Activated CD8-positive, alpha-beta memory T cell treated with anti-CD3 and anti-CD28 coated beads, Interleukin-2, amount 50 U/mL, for 48 hours (primary cell): Measurements from ENCODE around the gene IDUA.
"Not testable (repeated sequence)": the region's sequence is repeated elsewhere in the genome, so short reads cannot be mapped to it uniquely, and the experiment has no call there.

ENCODE experiments used
- DNase-seq: peaks from one replicate; pipeline ENCODE4 v3.0.0-alpha.2; 2020

IDUA gene

DNA sequence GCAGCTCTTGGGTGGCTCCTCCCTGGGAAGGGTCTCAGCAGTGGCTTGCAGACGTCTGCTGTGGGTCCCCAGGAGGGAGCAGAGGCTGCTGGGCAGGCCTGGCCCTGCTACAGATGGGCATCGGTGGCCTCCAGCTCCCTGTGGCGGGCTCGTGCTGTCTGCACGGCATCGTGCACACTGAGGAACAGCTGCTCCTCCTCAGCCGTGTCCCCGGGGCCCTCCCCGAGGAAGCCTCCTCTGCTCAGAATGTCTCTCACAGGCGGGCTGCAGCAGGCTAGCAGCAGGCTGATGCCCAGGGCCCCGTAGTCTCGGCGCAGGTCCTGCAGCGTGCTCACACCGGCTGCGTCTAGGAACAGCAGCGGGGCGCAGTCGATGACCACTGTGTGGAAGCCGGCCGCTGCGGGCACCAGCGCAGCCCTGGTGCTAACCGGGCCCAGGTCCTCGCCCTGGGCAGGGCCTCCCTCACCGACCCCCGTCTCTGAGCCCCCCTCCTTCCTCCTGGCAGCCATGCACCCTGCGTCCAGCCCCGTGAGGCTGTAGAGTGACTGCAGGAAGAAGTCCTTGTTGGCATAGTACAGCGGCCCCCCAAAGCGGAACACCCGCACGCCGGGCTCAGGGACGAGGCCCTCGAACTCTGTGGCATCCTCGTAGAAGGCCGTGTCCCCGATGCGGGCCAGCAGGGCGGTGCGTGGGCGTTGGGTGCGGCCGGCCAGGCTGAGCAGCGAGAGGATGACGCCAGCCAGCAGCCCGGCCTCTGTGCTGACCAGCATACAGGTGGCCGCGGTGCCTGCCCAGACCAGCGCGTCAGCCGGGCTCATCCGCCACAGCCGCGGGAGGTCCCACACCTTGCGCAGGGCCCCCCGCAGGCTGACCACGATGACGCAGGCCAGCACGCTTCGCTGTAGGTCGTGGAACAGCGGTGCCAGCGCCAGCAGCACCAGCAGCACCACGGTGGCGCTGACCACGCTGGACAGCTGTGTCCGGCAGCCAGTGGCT is 2.2 kb downstream of the IDUA start:
- DNase-seq = no peak

DNA sequence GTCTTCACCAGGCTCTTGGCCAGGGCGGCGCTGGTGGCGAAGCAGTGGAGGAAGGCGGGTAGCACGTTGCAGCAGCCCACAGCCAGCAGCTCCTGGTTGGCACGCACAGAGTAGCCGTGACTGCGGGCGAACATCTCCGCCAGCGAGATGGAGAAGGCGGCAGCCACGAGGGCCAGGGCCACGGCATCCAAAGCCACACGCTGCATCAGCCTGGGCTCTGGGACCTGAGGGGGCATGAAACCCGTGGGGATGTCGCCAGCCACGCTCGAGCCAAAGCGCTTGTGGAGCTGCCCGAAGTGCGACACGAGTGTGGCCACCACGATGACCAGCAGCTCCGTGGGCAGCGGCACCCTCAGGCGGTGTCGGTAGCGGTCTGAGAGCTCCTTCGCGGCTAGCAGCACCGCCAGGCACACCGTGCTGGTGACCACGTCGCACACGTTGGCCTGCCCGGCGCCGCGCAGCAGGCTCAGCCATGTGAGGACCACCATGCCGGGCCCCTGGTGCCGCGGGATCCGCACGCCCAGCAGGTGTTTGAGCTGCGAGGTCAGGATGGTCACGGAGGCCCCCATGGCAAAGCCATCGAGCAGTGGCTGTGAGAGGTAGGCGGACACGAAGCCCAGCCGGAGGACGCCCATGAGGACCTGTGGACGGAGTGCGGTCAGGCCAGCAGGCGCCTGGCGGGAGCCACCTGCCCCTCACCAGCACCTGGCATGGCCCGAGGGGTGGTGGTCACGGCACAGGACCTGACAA is 3.1 kb downstream of the IDUA start:
- DNase-seq = no peak

DNA sequence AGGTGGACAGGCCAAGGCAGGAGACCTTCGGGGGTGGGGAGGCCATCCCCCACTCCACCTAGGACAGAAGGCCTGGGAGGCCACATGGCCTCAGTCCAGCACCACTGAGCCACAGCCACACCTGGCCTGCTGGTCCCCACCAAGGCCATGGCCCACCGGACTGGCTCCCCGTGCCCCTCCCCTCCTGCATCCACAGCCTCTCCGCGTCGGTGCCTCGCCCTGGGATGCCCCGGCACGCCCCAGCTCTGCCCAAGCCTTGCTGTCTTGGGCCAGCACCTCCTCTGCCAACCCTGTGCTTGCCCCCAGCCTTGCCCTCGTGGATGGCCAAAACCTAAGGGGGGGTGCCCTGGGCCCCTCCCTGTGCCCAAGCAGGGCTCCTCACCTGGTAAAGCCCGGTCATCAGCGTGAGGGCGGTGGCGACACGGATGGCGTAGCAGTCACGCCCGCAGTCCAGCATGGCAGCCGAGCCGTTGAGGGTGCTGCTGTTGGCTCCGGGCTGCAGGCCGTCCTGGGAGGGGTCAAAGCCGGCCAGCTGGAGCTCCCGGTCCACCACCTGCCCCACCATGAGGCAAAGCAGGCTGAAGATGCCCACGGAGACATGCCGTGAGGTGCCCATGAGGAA is 4.0 kb downstream of the IDUA start:
- no peak for DNase-seq

DNA sequence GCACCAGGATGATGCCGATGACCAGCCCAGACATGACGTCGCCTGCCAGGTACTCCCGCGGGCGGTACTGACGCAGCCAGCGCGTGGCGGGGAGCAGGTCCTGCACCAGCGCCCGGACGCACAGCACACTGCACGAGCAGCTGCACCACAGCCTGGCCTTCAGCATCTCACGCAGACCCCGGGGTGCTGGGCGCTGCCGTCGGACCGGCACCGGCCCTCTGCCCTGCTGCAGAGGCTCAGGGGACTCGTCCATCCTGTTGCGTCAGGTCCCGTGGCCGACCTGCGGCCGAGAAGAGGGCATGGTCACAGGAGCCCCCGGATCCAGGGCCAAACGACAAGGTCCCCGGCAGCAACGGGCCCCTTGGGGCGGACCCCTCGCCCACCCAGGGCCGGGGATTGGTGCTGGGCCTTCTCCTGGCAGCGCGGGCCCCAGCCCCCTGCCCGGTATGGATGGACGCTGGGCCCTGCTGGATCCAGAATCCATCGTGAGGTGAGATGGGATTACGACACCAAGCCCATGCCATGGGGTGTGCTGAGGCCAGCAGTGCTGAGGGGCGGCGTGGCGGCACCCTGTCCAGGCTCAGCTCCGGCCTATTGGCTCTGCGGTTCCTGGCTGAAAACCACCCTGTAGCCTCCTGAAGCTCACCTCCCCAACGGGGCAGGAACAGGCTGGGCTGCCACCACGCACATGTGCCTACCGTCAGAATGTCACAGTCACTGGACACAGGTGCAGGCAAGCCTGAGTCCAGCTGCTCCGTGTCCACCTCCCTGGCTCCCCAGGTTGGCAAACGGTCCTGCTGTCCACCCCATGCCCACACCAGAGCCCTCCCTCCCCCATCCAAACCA is 4.8 kb downstream of the IDUA start:
- DNase-seq = no peak

DNA sequence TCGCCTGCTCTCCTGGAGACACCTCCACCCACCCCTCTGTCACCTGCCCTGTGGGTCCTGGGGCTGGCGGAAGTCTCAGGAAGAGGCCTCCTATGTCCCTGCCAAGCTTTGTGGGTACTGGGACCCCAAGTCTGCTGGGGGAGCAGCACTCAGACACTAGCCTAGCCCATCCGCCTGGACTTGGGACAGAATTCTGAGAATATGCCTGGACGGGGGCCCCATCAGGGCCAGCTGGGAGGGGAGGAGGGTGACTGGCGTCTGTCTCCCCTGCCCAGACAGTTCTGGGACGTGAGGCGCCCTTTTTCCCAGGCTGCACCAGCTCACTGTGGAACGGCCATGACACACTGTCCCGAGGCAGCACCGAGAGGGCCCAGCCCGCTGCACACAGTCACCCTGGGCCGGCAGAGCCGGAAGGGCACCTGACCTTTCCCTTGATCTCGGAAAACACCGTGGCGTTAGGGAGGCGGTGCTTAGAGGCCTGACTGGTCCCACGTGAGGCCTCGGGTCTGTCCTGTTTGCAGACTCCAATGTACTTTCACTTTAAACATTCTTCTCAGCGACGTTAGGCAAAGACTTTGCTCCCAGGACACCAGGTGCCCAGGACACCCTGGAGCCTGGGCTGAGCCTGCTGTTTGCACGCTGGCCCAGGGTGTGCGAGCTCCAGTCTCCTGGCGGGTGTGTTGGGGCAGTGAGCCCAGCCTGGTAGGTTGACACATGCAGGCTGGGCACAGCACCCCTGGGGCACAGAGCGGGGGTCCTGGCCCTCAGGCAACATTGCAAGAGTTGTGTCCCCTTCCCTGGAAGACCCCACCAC is 5.7 kb downstream of the IDUA start:
- DNase-seq = no peak

DNA sequence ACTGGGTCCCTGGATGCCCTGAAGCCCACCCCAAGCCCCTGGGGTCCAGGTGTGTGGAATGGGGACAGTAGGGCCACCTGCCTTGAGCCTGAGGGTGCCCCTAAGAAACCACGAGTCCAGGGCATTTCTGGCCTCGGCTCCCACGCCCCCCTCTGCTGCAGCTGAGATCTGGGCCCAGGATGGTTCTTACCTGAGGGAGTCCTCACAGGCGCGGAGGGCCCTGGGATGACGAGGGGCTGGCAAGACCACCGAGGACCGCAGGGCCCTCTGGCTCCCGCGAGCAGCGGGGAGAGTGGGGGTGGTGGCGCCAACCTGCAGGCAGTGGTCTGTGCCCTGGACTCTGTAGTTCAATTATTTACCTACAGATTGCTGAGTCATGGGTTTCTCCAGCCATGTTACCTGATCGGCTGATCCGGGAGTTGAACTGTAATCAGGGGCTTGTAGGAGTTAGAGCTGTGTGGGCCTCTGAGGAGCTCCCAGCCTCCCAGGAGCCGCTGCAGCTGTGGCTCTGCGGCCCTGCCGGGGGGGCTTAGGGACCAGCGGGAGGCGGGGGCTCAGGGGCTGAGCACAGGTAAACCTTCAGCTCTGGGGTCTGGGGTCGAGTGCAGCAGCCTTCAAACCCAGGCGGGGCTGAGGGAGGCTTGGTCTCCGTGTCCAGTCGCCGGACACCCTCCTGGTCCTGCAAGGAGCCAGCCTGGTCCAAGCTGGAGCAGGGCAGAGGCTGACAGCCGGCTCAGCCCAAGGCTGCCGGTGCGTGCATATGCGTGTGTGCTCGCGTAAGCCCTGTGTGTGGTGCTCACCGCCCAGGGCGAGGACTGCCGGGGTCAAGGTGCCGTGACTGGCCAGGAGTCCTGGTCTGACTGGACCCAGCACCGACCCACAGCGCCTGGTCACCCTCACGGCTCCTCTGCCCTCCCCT is 6.5 kb downstream of the IDUA start, which contains the start of gene SLC26A1:
Gene SLC26A1, minus strand, starts transcription at position 294 of the 919 bp plus-strand sequence. CDS start 1,701 bp downstream, outside the sequence.
- DNase-seq = no peak

DNA sequence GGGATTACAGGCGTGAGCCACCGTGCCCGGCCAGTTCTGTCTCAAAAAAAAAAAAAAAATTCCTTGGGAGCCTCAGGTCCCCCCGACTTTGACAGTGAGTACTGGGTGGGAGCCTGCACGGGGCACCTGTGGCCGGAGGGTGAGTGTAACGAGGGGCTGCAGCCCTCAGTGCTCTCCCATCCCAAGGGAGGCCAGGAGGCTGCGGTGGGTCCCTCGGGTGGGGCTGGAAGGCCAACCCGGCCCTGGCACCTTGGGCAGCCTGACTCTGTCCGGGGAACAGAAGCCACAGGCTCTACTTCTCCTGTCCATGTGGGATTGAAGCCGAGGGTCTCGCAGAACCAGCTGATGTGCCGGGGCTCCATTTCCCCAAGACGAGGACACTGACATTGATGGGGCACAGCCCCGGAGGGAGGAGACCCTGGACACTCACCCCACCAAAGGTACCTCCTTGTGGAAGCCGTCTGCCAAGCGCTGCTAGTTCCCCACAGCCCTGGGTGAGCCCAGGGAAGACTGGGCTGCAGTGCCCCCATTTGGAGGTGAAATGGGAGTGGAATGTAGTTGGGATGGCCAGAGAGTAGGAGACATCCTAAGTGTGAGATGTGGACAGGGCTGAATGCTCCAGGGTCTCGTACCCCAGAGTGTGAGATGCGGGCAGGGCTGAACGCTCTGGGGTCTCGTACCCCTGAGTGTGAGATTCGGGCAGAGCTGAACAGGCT is 8.6 kb downstream of the IDUA start:
- DNase-seq = no peak

DNA sequence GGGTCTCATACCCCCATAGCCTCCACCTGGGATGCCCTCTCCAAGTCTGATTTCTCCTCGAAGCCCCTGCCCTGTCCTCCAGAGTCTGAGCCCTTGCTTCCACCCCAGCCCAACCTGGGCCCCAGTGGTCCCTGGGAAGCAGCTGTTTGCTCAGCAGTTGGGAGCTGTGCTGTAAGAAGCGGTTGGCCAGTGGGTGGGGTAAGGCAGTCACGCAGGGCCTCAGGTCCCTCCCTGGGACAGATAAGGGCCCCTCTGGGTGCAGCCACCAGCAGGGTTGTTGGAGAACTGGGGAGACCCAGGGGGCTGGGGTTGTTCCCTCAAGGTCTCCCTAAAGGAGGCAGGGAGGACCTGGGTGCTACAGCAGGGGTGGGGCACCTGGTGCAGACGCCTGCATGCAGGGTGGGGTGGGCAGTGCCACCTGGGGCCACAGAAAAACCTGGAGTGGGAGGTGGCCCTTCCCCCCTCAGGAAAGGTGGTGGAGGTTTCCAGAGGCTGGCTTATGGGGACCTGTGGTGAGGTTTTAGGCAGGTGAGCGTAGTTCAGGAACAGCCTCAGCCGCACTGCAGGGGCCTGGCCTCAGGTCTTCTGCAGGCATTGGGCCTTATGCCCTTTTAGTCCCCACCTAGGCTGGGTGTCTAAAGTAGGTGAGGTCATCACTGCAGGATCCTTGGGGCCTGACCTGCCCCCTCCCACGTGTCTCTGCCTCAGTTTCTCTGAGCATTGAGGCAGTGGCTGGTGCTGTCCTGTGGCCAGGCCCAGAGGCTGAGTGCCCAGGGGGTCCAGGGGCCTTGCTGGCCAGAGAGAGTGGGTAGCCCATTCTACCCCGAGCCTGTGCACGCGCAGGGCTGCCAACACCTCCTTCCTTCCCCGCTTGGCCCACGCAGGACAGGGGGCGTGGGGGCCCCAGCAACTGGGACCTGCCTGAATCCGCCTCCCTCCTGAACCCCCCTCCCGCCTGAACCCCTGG is 9.5 kb downstream of the IDUA start:
- DNase-seq = no peak

DNA sequence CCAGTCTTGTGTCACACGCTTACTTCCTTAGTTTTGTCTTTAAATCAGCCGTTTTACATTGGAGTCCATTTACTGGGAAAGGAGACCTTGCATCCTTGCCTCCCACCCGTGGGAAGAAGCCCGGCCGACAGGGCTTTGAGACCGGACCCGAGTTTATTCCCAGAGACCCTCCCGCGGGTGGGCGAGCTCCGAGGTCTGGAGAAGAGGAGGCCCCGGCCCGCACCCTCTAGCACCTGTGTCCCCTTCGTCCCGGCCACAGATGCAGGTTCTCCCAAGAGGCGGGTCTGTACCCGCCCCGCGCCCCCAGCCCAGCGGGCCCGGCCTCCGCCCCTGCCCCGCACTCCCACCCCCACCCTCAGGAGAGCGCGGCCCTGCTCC is 10.1 kb downstream of the IDUA start:
- DNase-seq = no peak

DNA sequence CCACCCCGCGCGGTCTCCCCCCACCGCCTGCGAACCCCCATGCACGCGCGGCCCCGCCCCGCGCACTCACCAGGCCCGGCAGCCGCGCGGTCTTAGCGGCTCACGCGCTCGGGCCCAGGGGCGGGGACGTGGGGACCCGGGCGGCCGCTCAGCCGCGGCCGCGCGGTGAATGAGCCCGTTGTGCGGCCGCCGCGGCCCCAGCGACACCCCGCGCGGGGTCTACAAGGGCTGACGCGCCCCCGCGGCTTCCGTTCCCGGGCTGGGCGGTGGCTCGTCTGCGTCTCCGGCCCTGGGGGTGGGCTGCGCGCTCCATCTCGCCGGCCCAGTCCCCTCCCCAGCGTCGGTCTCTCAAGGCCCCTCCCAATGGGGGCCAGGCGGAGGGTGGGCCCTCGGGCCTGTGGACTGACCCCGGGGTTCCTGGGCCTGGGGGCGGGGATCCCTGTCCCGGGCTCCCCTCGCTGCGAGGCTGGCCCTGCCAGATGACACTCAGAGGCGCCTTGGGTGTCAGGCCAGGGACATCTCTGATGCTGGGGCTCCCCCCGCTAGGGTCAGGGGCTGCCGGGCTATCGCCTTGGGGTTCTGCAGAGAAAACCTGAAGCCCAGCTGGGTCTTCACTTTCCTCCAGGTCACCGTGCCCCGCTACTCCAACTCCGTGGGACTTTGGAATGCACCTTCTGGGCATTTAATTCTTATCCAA is 10.7 kb downstream of the IDUA start:
- DNase-seq = no peak

DNA sequence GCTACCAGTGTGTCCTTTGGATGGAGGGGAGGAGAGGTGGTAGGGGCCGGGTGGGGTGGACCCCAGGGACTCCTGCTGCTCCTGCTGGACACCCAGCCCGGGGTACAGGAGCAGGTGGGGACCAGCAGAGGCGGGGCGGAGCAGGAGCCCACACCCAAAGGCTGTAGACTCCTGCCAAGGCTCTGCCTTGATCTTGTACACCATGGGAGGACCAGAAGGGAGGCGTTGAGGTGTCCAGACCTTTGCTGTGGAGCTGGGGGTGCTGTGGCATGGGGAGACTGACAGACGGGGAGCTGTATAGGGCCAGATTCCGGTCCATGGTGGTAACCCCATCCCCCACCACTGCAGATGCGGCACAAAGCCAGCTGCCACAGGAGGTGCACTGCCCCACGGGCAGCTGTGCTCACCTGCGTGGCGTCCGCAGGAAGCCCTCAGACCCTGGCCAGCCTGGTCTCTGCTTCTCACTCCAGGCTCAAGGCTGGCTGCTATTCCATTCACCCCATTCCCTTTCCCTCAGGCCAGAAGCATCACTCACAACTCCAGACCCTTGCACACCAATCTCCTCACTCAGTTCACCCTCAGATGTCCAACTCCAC is 11.3 kb downstream of the IDUA start:
- DNase-seq = no peak

DNA sequence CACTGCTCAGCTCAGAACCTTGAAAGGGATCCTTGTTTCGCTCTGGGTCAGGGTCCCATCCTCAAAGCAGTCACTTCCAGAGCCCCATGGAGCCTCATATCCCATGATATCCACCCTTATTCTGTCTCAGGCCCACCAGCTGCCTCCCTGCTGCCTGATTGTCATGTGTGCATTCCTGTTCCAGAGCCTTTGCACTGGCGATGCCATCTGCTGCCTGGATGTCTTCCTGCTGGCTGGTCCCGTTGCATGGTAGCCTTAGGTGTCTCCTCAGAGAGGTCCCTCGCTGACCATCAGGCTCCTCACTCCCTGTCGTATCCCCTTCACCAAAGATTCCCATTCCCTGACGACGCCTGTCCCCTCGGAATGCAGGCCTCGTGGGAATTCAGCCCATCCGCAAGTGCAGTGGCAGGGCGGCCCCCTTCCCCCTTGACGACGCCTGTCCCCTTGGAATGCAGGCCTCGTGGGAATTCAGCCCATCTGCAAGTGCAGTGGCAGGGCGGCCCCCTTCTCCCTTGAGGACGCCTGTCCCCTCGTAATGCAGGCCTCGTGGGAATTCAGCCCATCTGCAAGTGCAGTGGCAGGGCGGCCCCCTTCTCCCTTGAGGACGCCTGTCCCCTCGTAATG is 12.5 kb downstream of the IDUA start:
- not testable (repeated sequence) for DNase-seq

DNA sequence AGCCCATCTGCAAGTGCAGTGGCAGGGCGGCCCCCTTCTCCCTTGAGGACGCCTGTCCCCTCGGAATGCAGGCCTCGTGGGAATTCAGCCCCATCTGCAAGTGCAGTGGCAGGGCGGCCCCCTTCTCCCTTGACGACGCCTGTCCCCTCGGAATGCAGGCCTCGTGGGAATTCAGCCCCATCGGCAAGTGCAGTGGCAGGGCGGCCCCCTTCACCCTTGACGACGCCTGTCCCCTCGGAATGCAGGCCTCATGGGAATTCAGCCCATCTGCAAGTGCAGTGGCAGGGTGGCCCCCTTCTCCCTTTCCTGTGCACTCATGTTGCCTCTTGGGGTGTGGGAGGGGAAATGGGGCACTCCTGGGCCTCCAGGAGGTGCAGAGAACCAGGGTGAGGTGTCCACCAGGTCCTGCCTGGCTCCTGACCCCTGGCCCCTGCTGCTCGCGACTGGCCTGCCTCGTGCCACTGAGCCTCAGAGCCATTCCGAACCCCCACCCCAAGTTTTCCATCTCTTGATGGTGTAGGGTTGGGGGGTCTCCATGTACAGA is 13.1 kb downstream of the IDUA start:
- no peak for DNase-seq

DNA sequence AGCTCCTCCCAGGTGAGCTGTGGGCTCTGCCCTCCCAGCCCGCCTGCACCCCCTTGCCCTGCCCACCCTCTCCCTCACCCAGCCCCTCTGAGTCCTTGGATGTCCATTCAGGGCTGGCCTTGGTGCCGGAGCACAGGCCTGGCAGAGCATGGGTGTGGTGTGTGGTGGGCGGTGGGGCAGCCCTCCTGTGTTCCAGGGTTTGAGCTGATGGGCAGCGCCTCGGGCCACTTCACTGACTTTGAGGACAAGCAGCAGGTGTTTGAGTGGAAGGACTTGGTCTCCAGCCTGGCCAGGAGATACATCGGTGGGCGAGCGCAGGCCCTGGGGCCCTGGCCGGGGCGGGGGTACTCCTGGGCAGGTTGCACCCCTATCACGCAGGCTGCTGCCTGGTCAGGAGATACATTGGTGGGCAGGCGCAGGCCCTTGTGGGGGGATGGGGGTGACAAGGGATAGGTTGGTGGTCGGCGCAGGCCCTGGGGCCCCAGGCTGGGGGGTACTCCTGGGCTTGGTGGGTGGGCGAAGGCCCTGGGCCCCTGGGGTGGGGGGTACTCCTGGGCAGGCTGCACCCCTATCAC is 13.9 kb downstream of the IDUA start:
- no peak for DNase-seq

DNA sequence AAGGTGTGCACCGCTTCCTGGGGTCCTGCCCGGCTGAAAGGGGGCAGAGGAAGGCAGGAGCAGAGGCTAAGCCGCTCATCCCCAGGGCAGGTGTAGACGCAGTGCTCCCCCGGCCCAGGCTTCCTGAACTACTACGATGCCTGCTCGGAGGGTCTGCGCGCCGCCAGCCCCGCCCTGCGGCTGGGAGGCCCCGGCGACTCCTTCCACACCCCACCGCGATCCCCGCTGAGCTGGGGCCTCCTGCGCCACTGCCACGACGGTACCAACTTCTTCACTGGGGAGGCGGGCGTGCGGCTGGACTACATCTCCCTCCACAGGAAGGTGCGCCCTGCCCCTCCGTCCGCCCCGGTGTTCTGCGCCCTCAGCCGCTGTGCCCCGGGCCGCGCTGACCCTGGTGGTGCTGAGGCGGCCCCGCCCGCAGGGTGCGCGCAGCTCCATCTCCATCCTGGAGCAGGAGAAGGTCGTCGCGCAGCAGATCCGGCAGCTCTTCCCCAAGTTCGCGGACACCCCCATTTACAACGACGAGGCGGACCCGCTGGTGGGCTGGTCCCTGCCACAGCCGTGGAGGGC is 14.8 kb downstream of the IDUA start:
- DNase-seq = no peak

DNA sequence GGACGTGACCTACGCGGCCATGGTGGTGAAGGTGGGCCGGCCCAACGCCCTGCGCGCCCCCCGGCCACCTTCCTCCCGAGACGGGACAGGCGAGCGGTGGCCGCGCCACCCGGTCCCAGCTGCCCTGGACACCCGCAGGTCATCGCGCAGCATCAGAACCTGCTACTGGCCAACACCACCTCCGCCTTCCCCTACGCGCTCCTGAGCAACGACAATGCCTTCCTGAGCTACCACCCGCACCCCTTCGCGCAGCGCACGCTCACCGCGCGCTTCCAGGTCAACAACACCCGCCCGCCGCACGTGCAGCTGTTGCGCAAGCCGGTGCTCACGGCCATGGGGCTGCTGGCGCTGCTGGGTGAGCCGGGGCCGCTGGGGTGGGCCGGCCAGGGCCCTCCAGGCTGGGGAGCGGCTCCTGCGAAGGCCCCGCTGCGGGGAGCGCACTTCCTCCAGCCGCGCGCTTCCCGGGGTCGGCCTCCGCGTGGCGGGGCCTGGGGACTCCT is 15.3 kb downstream of the IDUA start:
- no peak for DNase-seq
